Activated gamma-delta T cell treated with anti-CD3 and anti-CD28 coated beads, Interleukin-2, amount 50 U/mL, for 16 hours (primary cell): ENCODE data around the gene TAX1BP3.

ENCODE experiments used
- DNase-seq: peaks from one replicate; pipeline ENCODE4 v3.0.0-alpha.2; 2020; ENCODE audit warnings: low read depth

Gene TAX1BP3

GRCh38 chr17:3626831-3627768 lies 41.3 kb downstream of the TAX1BP3 start:
- no peak for DNase-seq

- DNase-seq: no peak
These were observed 45.3 kb downstream of the TAX1BP3 start for GRCh38 chr17:3622977-3623594.

- DNase-seq: no peak
These were observed 47.1 kb downstream of the TAX1BP3 start for GRCh38 chr17:3621146-3621720.

GRCh38 chr17:3615160-3615870 lies 53.1 kb downstream of the TAX1BP3 start:
- DNase-seq: no peak

- DNase-seq: no peak
These were observed 55.3 kb downstream of the TAX1BP3 start for GRCh38 chr17:3613124-3613523.
